Measurements from ENCODE around the gene EGF.

GRCh38 chr4:110032603-110033002, 119.9 kb downstream of the EGF start:
- no peak for TF ChIP-seq POLR2A (IDR thresholded peaks at IDR 0.05; ENCODE audit: low read length)
- no peak for TF ChIP-seq GATA1 (IDR thresholded peaks at IDR 0.05; ENCODE audit: low read depth, low read length)

Measured in erythroblast (primary cell).